ENCODE results near the gene AFF3.
"Not testable (repeated sequence)": the region's sequence is repeated elsewhere in the genome, so short reads cannot be mapped to it uniquely, and the experiment has no call there.

The AFF3 gene

DNA sequence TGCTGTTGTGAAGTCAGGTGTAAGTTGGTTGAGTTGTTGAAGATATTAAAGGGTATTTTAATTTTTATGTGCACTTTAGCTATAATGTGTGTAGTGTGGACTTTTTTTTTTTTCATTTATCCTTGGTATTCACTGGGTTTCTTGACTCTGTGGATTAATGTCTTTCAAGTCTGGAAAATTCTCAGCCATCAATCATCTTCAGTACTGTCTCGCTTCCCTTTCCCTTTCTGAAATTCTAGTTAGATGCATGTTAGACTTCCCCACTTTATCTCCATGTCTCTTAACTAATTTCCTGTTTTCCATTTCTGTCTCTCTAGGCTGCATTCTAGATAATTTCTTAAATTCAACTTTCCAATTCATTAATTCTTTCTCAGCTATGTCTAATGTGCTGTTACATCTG is 404.9 kb downstream of the AFF3 start:
- DNase-seq (ENCODE audit: low read depth): no peak

DNA sequence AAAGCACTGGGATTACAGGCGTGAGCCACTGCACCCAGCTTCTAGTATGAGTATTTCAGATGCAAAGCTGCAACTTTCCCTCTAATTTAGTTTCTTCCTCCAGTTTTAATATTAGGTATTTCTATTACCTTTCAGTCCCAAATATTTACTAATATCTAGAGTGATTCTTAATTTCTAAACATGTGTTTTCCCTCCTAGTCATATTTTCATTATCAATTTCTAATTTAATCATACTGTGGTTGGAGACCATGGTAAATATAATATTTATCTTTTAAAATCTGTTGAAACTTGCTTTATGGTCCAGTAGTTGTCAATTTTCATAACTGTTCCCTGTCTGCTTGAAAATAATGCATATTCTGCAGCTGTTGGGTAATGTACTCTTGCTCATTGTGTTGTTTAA is 406.6 kb downstream of the AFF3 start:
- no peak for DNase-seq (ENCODE audit: low read depth)

DNA sequence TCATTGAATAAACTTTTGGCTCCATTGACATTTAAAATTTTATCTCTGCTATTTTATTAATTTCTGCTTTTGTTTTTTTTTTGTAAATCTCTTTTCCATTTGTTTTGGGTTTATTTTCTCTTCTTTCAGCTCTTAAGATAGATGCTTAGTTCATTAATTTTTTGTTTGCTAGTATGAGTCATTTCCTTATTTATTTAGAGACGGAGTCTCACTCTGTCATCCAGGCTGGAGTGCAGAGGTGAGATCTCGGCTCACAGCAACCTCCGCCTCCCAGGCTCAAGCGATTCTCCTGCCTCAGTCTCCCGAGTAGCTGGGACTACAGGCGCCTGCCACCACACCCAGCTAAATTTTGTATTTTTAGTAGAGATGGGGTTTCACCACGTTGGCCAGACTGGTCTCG is 407.1 kb downstream of the AFF3 start:
- not testable (repeated sequence) for DNase-seq (ENCODE audit: low read depth)

DNA sequence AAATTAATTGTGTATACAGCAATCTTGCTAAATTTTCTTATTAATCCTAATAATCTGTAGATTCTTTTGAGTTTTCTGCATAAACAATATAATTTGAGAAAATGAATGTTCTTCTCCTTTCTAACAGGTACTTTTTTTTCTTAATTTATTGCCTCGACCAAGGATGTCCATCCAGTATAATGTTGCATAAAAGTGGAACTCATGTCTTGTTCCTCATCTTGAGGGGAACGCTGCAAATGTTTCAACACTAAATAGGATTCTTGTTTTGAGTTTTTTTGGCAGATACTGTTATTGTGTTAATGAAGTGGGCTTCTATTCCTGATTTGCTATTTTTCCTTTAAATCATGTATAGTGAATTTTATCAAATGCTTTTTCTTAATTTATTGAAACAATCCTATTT is 408.2 kb downstream of the AFF3 start:
- no peak for DNase-seq (ENCODE audit: low read depth)

DNA sequence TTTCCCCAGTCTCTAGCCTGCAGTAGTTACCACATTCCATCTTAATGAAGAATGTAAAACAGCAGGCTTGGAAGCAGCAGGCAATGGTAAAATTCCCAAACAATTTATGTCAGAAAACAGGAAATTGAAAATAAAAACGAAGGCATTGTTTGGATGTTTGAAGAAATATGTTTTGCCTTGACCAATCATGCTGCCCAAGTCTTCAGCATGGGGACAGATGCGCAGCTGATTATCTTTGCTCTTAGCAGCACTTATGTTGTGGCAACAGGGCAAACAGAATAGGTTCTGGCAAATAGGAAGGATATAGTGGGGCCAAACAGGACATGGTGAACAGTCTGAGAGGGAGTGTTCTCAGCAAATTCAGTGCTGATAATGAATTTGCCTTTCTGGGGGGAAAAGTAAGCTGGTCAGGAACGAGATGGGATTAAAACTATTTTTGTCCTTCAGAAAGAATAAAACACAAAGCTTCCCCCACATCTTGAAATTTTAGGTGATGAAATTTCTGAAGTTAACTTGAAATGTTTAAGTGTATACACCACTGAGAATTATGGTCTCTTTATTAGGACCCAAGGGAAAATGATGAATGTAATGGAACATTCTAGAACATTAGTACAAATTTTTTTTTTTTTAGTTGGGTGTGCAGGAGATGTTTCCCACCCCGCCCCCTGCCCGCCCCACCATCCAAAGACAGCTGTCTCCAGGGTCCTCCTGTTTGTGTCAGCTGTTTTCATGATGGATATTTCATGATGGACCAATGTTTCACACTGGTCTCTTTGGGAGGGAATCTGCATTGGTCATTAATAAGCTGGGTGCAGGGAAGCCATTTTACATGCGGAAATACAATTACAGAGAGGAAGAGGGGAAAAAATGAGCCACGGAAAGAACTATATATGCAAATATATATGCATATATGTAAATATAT is 413.0 kb downstream of the AFF3 start:
- no peak for DNase-seq (ENCODE audit: low read depth)

DNA sequence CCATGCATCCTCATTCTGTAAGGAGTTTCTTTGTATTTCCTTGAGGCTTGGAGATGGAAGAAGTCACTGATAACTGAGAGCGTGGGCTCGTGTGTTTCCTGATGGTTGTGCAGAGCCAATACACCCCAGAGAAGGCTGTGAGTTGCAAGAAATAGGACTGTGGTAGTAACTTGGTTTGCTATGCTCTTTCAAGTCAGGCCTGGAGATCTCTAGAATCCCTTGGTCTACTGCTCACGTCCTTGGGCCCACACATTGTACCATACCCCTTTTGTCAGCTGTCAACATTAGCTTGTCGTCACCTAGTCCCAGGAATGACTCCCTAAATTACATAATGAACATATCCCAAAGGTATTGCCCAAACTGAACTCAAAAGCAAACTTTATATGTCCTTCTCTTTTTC is 414.2 kb downstream of the AFF3 start:
- no peak for DNase-seq (ENCODE audit: low read depth)

DNA sequence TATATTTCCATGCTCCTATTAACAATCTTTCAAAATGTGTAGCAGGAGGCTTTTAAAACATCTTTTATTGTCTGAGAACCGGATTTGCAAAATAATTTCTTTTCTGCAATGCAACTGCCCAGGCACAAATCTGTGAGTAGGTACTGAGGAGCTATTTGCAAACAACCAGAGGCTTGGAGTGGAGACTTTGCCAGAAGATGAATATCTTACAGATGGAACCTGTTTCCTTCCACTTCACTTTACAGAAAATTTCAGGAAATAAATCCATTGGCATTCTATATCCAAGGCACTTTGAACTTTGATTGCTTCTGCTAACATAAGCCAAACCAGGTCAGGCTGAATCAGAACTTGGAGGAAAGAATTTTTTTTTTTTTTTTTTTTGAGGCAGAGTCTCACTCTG is 415.2 kb downstream of the AFF3 start:
- DNase-seq (ENCODE audit: low read depth): no peak

DNA sequence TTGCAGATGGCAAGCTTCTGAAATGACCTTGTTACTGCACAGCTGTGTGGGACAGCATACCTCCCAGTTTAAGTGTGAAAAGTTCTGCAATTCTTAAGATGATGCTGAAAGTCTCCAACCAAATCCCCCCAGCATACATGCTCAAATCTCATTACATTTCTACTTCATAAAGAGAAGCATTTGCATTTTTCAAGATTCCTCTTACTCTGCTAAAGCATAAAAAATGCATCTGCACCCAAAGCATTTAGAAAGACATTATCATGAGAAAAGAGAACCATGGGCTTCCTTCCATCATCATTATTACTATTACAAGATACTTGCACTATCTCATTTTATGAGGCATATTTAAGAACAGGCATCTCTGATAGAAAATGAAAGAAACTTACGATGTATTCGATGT is 415.7 kb downstream of the AFF3 start:
- no peak for DNase-seq (ENCODE audit: low read depth)

DNA sequence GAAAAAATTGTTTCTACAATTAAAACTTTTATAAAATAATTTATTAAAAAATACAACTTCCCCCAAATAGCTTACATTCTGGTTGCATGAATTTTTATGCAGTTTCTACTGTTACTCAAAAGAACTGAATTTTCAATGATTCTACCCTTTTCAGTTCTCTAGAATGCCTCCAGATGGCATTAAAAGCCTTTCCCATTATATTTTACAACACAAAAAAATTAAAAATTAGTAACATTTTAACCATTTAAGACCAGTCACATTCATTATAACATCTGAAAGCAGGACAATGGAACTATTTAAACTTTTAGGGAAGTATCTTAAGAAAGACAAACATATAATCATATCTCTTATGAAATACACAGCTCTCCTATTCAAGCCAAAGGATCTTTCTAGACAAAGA is 416.6 kb downstream of the AFF3 start:
- DNase-seq (ENCODE audit: low read depth): no peak

DNA sequence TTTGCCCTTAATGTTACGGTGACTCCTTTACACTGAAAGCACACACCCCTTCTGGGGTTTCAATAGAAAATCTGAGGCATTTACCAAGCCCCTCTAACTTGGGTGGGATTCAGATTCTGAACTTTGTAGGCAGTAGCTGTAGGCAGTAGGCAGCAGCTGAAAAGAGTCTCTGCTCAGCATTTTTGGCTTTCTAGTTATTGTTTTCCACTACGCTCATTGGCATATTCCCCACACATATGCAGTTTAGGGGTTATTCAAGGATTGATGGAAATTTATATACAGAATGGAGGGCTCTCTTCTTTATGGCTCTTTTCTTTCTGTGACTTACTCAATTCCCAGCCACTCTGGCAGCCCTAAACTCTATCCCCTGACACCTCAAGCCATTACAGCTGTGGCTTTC is 419.9 kb downstream of the AFF3 start:
- DNase-seq (ENCODE audit: low read depth): no peak

DNA sequence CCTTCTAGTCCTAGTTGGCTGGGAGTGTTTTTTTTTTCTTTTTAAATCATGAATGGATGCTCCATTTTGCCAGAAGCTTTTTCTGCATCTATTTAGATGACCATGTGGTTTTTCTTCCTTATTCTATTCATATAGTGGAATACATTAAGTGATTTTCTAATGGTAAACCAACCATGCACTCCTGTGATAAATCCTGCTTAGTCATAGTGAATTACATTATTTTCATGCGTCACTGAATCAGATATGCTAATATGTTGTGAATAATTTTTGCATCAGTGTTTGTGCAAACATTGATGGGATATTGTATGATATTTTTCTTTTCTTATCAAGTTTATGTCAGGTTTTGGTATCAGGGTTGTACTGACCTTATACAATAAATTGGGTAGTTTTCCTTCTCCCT is 423.3 kb downstream of the AFF3 start:
- no peak for DNase-seq (ENCODE audit: low read depth)

DNA sequence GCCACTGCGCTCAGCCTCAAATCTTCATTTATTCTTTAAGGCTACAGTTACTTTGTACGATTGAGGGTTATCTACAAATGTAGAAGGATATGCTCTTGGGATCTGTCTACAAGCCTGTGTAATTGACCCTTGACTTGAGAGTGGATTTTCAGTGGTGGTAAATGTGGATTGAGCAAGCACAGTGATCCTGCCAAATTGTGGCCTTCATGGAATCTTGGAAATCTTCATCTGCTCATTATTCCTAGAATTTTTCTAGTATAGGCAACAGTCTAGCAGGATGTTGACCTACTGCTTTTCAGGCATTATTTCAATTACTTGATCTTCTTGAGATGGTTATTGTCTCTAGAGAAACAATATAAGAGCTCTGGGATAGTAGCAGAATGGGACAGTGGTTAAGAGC is 426.4 kb downstream of the AFF3 start:
- no peak for DNase-seq (ENCODE audit: low read depth)

DNA sequence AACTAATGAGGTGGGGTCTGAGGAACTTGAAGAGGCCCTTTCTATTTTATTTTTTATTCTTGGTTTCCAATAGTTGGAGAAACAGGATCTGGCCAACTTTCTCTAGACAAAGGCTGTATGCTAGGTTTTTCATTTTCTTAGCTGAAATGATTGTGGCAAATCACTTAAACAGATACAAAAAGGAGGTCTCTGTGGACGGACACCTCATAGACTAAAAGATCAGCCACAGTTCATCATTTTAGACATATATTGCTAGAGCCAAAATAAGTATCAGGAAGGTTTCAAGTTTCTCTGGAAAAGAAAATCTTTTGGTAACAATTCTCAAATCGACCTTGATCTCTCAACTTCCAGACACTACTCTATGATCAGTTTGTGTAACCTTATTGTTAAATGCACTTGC is 428.0 kb downstream of the AFF3 start:
- DNase-seq (ENCODE audit: low read depth): no peak

DNA sequence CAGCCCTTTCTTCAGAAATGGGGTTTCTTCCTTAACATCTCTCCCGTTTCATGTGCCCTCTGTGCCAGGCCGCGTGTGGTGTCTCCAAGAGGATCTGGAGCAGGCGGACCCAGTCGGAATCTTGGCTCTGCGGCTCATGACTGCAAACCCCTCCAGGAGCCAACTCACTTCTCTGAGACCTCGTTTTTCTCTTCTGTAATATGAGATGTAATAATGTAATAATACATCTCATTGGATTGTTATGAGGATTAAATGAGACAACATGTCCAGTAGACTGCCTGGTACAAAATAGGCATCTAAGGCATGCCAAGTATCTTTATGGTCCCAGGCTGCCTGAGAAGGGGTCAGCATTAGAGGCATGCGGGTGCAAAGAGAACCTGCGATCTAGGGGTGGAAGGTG is 431.2 kb downstream of the AFF3 start:
- DNase-seq (ENCODE audit: low read depth): no peak

DNA sequence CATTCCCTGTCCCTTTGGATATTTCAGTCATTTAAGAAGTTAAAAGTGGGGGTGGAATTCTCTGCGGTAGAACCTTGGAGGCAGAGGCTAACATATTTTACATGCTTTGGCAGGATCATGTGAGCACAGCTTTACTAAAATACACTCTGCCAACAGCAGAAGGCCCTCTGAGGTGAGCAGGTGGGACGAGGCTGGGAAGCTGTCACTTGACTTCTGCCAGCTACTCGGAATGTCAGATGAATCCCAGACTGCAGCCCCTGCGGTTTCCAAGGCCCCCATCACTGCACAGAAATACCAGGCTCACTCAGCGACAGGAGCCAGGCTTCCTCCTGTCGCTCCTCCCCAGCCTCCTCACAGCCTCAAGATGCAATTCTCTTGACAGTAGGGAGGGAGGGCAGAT is 431.7 kb downstream of the AFF3 start:
- DNase-seq (ENCODE audit: low read depth): no peak

DNA sequence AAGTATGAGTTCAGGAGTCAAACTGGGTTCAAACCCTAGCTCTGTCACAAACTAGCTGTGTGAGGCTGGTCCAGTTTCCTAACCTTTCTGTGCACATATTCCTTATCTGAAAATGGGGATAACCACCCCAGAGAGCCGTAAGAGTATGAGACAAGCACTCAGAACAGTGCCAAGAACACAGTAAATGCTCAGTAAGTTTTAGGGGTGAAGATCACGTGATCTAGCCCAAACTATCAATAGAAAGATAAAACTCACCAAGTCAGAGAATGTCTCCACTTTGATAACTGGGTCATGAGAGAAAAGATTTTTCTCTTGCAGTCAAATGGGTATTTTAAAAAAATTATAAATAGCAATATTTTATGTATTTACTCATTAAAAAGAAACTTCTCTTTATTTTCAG is 433.2 kb downstream of the AFF3 start:
- no peak for DNase-seq (ENCODE audit: low read depth)

DNA sequence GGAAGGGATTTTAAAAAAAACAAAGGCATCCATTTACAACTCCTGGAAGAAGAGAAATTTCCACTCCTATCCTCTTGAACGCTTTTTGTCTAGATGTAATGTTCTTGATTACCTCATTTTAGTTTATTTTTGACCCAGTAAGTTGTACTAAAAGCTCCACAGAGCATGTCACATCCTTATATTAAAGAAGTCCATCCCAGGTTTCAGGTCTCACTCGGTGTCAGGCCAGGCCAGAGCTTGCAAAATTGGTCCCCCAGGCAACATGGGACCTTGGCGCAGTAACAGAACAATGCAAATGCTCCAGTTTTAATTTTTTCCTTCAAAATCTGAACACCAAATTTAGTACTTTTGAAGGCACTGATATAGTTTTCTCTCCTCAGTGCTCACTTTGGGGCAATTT is 434.2 kb downstream of the AFF3 start:
- no peak for DNase-seq (ENCODE audit: low read depth)

DNA sequence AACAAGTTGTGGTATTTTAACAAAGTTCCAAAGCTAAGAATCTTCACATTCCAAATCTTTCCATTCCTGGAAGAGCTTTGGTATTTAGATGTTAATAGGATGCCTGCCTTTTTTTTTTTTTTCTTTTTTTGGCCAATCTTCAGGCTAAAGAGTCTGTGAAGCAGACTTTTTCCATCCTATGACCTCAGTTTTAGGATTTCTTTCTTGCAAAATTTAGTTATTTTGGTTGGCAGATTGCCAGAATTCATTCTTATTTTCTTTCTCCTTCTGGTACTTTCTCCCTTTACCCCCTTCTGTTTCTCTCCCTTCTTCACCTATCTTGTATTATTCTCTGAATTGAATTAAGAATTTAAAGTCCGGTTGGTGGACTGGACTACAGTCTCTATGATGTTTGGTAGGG is 434.8 kb downstream of the AFF3 start:
- no peak for DNase-seq (ENCODE audit: low read depth)

DNA sequence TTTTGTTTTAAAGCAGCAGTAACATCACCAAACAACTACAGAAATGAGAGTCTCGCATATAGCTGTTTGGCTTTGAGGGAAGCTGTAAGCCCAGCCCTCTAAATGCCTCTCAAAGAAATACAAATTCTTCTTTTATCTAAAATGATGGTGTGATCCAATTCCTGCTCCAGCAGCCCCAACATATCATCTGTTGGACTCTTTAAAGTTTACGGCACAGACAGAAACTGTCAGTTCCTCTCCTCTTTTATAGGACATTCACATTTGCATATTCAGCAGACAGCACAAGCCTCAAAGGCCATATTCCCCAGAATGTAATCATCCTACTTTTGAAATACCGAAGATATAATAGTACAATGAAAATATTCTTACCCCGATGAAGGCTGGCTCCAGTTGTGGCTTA is 435.7 kb downstream of the AFF3 start:
- DNase-seq (ENCODE audit: low read depth): no peak

DNA sequence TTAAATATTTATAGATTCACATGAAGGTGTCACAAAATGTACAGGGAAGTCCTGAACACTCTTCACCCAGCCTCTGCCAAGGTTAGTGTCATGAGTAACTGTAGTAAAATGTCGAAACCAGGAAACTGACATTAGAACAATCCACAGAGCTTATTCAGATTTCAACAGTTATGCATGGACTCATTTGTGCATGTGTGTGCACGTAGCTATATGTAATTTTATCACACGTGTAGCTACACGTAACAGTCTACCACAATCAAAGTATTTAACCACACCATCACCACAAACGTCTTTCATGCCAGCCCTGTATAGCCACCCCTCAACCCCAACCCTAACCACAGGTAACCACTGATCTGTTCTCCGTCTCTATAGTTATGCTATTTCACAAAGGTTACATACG is 440.9 kb downstream of the AFF3 start:
- no peak for DNase-seq (ENCODE audit: low read depth)

DNA sequence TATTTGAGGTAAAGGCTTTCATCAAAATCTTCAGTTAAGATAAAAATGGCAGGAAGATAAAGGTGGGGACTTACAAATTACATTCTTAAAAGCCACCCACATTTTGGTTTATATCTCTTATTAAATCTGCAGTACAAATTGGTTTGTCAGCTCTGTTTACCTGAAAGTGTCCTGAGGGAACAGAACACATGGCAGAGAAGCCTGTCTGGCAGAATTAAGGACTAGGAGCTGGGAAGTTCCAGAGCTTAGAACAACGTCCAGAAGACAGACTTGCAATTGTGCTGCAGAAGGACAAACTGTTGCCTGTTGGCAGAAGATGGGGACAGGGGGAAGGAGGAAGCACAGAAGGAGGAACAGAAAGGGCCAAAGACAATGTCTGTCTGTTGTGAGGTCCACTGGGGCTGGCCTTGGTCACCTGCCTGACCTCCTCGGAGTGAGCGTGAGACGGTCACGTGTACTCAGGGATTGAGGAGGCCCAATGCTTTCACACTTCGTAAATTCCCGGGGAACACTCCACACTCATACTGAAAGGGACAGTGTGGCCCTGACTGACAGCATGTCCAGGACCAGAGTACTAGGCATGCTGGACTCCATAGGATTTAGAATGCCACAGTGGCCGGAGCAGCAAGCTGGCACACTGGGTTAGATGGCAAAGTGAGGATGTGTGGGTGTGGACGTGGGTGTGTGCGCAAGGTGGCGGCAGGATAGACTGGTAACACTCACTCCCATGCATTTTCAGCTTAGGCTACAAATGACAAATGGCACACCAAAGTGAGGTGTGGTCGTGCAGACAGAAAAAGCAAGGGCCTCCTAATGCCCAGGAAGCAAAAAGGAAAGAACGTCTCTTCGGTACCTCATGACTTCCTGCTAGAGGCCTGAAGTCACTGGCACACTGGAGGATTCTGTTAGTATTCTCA is 441.6 kb downstream of the AFF3 start:
- DNase-seq (ENCODE audit: low read depth): no peak

DNA sequence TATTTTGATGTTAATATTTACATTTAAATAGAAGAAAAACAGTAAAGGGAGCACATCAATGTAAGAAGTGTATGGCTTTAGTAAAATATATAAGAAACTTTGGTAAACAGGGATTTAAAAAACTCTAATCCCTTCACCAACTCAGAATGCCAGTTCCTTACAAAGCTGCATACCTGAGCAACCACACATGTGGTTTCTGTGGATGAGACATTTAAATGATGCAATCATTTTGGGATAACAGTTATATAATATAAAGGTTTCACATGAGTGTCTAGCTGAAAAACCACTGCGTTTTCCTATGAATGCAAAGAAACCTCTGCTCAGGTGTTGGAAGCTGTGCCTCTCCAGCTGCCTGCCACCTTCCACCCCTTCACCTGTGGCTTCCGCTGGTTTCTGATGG is 443.5 kb downstream of the AFF3 start:
- no peak for DNase-seq (ENCODE audit: low read depth)

All from activated T-helper 9 cell treated with anti-CD3 and anti-CD28 coated beads, Interleukin-2, amount 50 U/mL, for 16 hours (primary cell).